Fibroblast of lung (primary cell): ENCODE data around the gene ITGA7. TPM values are rescaled to one million over a fixed set of nuclear protein-coding genes. Genes with fewer than 3 reads are reported as not detected.

Experiments used
- DNase-seq, 2 donors: peaks; one replicate each; pipeline versions ENCODE4 v3.0.0 to v3.0.0-alpha.2; 2010; ENCODE audit warnings: low read depth in 2 of 2
- H2AFZ ChIP-seq: 2 replicates; pipeline ENCODE4 v1.5.1; 2012; ENCODE audit warnings: low read length, control low read depth, inconsistent platforms
- H3K27ac ChIP-seq: 2 replicates; pipeline ENCODE4 v1.5.1; 2011; ENCODE audit warnings: low read length, control low read depth; ENCODE audit not compliant: insufficient read depth
- H3K27me3 ChIP-seq: 2 replicates; pipeline ENCODE4 v1.5.1; 2011; ENCODE audit warnings: mild to moderate bottlenecking, low read length; ENCODE audit not compliant: control insufficient read depth, insufficient read depth
- H3K36me3 ChIP-seq: 2 replicates; pipeline ENCODE4 v1.5.1; 2011; ENCODE audit warnings: low read length; ENCODE audit not compliant: control insufficient read depth, insufficient read depth
- H3K4me1 ChIP-seq: 2 replicates; pipeline ENCODE4 v1.5.1; 2011; ENCODE audit warnings: low read length; ENCODE audit not compliant: control insufficient read depth, insufficient read depth; ENCODE audit errors: extremely low read depth
- H3K4me2 ChIP-seq: 2 replicates; pipeline ENCODE4 v1.5.1; 2011; ENCODE audit warnings: low read length, control low read depth; ENCODE audit not compliant: insufficient read depth; ENCODE audit errors: extremely low read depth
- H3K4me3 ChIP-seq, 4 experiments: fragments of 200-600 bp in 1 of 4; sonication (generic) in 1 of 4; replicated peaks in 1 of 4; 2 replicates each; pipeline ENCODE4 v1.5.1; 2011 to 2016; ENCODE audit warnings: low read length in 4 of 4, low read depth in 3 of 4, mild to moderate bottlenecking in 3 of 4, control low read depth in 2 of 4, inconsistent platforms in 1 of 4, mixed read lengths in 1 of 4; ENCODE audit not compliant: insufficient read depth in 1 of 4; ENCODE audit errors: control extremely low read depth in 1 of 4
- H3K79me2 ChIP-seq: 2 replicates; pipeline ENCODE4 v1.5.1; 2012; ENCODE audit warnings: mild to moderate bottlenecking, low read length, inconsistent platforms; ENCODE audit not compliant: control insufficient read depth, insufficient read depth
- H3K9ac ChIP-seq: 2 replicates; pipeline ENCODE4 v1.5.1; 2011; ENCODE audit warnings: mild to moderate bottlenecking, low read length, control low read depth; ENCODE audit not compliant: insufficient read depth
- H3K9me3 ChIP-seq: 2 replicates; pipeline ENCODE4 v1.5.1; 2012; ENCODE audit warnings: low read depth, low read length; ENCODE audit not compliant: control insufficient read depth, insufficient read depth
- H4K20me1 ChIP-seq: 2 replicates; pipeline ENCODE4 v1.5.1; 2011; ENCODE audit warnings: low read length; ENCODE audit not compliant: control insufficient read depth, insufficient read depth; ENCODE audit errors: extremely low read depth
- CTCF ChIP-seq, 2 donors: IDR thresholded peaks in 1 of 2; conservative IDR thresholded peaks in 1 of 2; 1 replicate in 1 of 2; 2 replicates in 1 of 2; pipeline ENCODE4 v1.5.1; 2011 to 2012; ENCODE audit warnings: low read length in 2 of 2, control low read depth in 1 of 2, inconsistent platforms in 1 of 2, low read depth in 1 of 2, mild to moderate bottlenecking in 1 of 2
- EZH2 ChIP-seq: IDR thresholded peaks from 2 replicates; pipeline ENCODE4 v1.5.1; 2012; ENCODE audit warnings: low read length, control low read depth, mild to moderate bottlenecking; ENCODE audit errors: missing control alignments
- polyA plus RNA-seq, 2 donors: library from polyadenylated mRNA; depleted of rRNA in 1 of 2; stranded (reverse) in 1 of 2; unstranded in 1 of 2; fragments of >200 nt; gene quantifications; 2 replicates each; pipeline ENCODE4 v1.2.1, GENCODE V29; 2011 to 2012; ENCODE audit warnings: missing spikeins in 1 of 2
- total RNA-seq: library from RNA; depleted of rRNA; stranded (reverse); fragments of >200 nt; gene quantifications from 2 replicates; pipeline ENCODE4 v1.2.1, GENCODE V29; 2014

ITGA7 gene
- total and polyA plus RNA-seq, 2 donors (not counting 1 experiment from before 2014, with no cell fraction given), result 42.7 to 130 TPM

GRCh38 chr12:55719371-55719770, 11.7 kb upstream of the ITGA7 start:
- H3K36me3 ChIP-seq, result peaks cover 6% of the 10 kb centered on the region
- no peak overlapping the region for H3K4me3 ChIP-seq
- H2AFZ ChIP-seq, result no peak overlapping the region
- H3K27ac ChIP-seq, result peak overlapping the region; percentile 90
- no peaks in the 10 kb centered on the region for H3K27me3 ChIP-seq
- peaks cover 12% of the 10 kb centered on the region for H3K79me2 ChIP-seq
- no peaks in the 10 kb centered on the region for H4K20me1 ChIP-seq
- H3K9me3 ChIP-seq, result no peaks in the 10 kb centered on the region
- no peak for DNase-seq
- TF ChIP-seq EZH2, result no peak
- no peak for TF ChIP-seq CTCF (conservative IDR thresholded peaks at IDR 0.05 in 1 of 2, IDR thresholded peaks at IDR 0.05 in 1 of 2; ENCODE audit: low read depth in 1 of 2, low read length in 2 of 2)
- H3K4me1 ChIP-seq, result peaks cover 57% of the 10 kb centered on the region
- H3K9ac ChIP-seq, result peak overlapping the region; percentile 5
- peak overlapping the region; percentile 51 for H3K4me2 ChIP-seq

- DNase-seq, result no peak
Observed at GRCh38 chr12:55718624-55719275, 11.0 kb upstream of the ITGA7 start.

GRCh38 chr12:55718015-55718414, 10.3 kb upstream of the ITGA7 start:
- Histone ChIP-seq H2AFZ (no peak overlapping the region), H3K27ac (peak overlapping the region; percentile 90), H3K4me1 (peaks cover 53% of the 10 kb centered on the region), H3K9ac (no peak overlapping the region), H3K27me3 (no peaks in the 10 kb centered on the region), H3K79me2 (peaks cover 4% of the 10 kb centered on the region), H3K36me3 (no peaks in the 10 kb centered on the region), H3K9me3 (no peaks in the 10 kb centered on the region), H3K4me2 (peak overlapping the region; percentile 33), H4K20me1 (no peaks in the 10 kb centered on the region), H3K4me3 (peak overlapping the region in 2 of 4 experiments; percentile 15 to 19)
- TF ChIP-seq EZH2 (no peak), CTCF (conservative IDR thresholded peaks at IDR 0.05 in 1 of 2, IDR thresholded peaks at IDR 0.05 in 1 of 2; ENCODE audit: low read depth in 1 of 2, low read length in 2 of 2) (no peak)
- DNase-seq, result peak in 1 of 2 donors; percentile 62

More at GRCh38 chr12:55718624-55719275, 11.0 kb upstream of the ITGA7 start:
- Histone ChIP-seq H3K4me3 (peak overlapping the region in 2 of 4 experiments; percentile 0 to 19), H3K4me1 (peaks cover 51% of the 10 kb centered on the region), H2AFZ (no peak overlapping the region), H3K36me3 (peaks cover 4% of the 10 kb centered on the region), H3K4me2 (peak overlapping the region; percentile 25), H4K20me1 (no peaks in the 10 kb centered on the region), H3K9ac (no peak overlapping the region), H3K9me3 (no peaks in the 10 kb centered on the region), H3K27me3 (no peaks in the 10 kb centered on the region), H3K27ac (peak overlapping the region; percentile 90), H3K79me2 (peaks cover 6% of the 10 kb centered on the region)
- no peak for TF ChIP-seq EZH2
- TF ChIP-seq CTCF (conservative IDR thresholded peaks at IDR 0.05 in 1 of 2, IDR thresholded peaks at IDR 0.05 in 1 of 2; ENCODE audit: low read depth in 1 of 2, low read length in 2 of 2), result no peak
